ENCODE data around the gene ITGAV.

Gene ITGAV

DNA sequence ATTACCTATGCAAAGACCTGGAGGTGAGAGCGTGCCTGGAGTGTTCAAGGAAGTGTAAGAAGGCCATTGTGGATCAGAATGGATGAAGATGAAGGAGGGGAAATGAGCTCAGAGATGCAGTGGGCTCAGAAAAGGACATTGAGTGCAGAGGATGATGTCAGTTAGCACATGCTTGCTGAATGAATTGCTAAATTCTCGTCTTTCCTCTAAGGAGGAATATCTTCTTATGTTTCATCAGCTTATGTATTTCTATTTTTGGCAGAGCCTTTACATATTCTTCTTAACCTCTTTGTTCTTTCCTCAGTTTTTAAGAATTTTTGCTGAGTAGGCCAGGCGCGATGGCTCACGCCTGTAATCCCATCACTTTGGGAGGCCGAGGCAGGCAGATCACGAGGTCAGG is 134.9 kb downstream of the ITGAV start:
- no peak for DNase-seq

DNA sequence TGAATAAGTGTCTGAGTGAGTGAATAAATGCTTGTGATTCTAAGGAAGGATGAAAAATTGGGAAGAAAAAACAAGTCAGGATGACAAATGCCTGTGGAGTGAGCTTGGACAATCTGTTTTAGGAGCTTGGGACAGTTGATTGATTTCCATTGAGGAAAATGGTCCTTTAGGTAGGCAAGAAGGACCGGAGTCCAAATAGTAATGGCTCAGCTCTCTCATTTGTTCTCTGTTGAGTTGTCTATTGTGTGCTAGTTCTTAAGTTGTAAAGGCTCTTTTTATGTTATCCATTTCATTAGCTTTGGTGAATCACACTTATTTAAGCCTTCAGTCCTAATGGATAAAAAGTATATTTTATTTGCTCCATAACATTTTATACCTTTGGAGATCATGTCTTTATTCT is 135.9 kb downstream of the ITGAV start:
- no peak for DNase-seq

DNA sequence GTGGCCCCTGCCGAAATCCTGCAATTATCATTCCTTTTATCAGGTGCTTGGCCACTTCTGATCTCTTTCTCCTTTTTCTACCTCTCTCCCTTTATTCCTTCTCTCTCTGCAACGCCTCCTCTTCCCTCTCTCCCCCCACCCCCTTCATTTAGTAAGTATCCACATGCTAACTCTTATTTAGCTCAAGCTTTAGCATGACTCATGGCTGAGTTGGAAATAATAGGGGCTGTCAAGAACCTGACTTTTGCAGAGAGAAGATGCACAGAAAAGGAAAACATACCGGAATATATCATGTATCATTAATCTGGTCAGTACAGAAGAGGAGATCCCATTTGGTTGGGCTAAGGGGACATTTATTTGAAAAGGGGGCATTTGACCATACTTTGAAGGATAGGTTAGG is 137.1 kb downstream of the ITGAV start:
- DNase-seq, result no peak

DNA sequence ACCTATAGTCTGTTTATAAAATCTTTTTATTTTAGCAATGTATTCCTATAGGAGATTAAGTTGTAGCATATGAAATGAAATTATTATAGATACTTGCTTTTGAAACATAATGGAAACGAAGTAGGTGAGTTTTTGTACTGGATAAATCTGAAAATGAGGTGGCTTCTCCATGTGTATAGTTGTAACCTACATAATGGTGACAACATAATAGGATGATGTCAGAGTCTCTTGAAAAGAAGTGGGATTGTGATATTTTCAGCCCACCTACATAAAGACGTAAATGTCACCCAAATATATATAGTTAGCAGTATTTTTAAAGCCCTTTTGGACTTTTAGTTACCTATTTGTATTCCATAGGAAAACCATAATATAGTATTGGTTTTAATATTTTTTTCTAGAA is 138.8 kb downstream of the ITGAV start:
- DNase-seq, result no peak
